ENCODE data around the gene NIBAN1. TPM values are rescaled to one million over a fixed set of nuclear protein-coding genes. Genes with fewer than 3 reads are reported as not detected.

The NIBAN1 gene
- total and polyA plus RNA-seq, 9 donors, result 1.7 to 51.9 (median 7.5) TPM

DNA sequence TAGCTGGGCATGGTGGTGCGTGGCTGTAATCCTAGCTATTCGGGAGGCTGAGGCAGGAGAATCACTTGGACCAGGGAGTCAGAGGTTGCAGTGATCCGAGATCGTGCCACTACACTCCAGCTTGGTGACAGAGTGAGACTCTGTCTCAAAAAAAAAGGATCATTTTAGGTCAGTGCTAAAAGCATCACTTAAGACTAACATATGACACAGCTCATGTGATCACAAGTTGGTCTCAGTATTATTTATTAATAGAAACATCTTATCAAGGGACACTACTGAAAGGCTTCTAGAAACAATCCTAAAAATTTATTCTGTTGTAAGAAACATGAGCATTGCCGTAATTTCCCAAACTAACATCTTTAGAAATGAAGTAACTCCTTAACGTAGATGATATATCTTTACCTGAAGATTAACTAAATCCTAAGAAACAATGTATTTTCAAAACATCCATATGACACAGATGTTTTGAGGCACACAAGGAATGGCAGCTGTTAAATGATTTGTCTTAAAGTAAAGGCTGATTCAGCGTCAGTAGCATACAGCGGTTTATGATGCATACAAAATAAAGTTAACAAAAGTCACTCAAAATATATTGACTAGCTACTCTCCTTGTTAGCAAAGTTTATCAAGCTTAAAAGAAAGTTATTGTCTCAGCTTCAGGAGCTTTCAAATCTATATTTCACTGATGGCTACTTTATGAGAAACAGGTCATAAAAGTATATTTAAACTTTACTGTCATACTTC lies 2.6 kb downstream of the NIBAN1 start:
- Histone ChIP-seq H3K4me1 (ENCODE audit: insufficient read depth) (peaks cover 4% of the 10 kb centered on the region), H3K27ac (no peak overlapping the region)

DNA sequence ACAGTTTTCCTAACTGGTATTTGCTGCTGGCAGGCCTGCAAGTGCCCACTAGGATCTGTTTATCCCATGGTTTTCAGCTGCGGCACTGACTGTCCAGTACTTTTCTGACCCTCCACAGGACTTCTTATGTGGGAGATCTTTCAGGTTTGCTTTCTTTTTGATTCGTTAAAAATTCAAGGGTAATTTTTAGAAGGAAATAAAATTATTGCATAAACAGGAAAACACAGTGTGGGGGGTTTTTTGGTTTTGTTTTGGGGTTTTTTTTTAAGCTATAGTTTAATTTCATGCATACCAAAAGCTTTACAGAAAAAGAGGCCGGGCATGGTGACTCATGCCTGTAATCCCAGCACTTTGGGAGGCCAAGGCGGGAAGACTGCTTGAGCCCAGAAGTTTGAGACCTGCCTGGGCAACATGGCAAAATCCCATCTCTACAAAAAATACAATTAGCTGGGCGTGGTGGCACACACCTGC lies 3.6 kb downstream of the NIBAN1 start:
- Histone ChIP-seq H3K27me3 (no peaks in the 10 kb centered on the region), H3K36me3 (no peaks in the 10 kb centered on the region), H3K4me1 (ENCODE audit: insufficient read depth) (peaks cover 4% of the 10 kb centered on the region), H3K9me3 (no peaks in the 10 kb centered on the region), H3K27ac (no peak overlapping the region), H3K4me3 (no peak overlapping the region)
- TF ChIP-seq EP300 (IDR thresholded peaks at IDR 0.05), result no peak
- TF ChIP-seq POLR2A (IDR thresholded peaks at IDR 0.05), result no peak
- TF ChIP-seq, protein P1, sequence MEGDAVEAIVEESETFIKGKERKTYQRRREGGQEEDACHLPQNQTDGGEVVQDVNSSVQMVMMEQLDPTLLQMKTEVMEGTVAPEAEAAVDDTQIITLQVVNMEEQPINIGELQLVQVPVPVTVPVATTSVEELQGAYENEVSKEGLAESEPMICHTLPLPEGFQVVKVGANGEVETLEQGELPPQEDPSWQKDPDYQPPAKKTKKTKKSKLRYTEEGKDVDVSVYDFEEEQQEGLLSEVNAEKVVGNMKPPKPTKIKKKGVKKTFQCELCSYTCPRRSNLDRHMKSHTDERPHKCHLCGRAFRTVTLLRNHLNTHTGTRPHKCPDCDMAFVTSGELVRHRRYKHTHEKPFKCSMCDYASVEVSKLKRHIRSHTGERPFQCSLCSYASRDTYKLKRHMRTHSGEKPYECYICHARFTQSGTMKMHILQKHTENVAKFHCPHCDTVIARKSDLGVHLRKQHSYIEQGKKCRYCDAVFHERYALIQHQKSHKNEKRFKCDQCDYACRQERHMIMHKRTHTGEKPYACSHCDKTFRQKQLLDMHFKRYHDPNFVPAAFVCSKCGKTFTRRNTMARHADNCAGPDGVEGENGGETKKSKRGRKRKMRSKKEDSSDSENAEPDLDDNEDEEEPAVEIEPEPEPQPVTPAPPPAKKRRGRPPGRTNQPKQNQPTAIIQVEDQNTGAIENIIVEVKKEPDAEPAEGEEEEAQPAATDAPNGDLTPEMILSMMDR (IDR thresholded peaks at IDR 0.05), result no peak
- intact Hi-C loops (cut with DNase I), result no loop called here
- WGBS, 3 donors, result 54 to 72% (median 66%) methylated on average over 5 of the region's 5 CpGs
- DNase-seq, result no peak

More for the DNA sequence above, 2.6 kb downstream of the NIBAN1 start:
- H3K36me3 ChIP-seq, result no peaks in the 10 kb centered on the region
- TF ChIP-seq, protein P1 (IDR thresholded peaks at IDR 0.05), result no peak
- TF ChIP-seq POLR2A (IDR thresholded peaks at IDR 0.05) (no peak), EP300 (IDR thresholded peaks at IDR 0.05) (no peak)
- no peak for DNase-seq
- H3K4me3 ChIP-seq, result no peak overlapping the region
- H3K9me3 ChIP-seq, result no peaks in the 10 kb centered on the region
- intact Hi-C loops (cut with DNase I), result loop anchor here in 1 of 4 donors (2.0 kb wide), 1 partner anchor 161 kb away; no protein-coding TSS in a partner anchor
- WGBS, 3 donors, result 80 to 91% (median 81%) methylated on average over 8 of the region's 8 CpGs
- H3K27me3 ChIP-seq, result no peaks in the 10 kb centered on the region

DNA sequence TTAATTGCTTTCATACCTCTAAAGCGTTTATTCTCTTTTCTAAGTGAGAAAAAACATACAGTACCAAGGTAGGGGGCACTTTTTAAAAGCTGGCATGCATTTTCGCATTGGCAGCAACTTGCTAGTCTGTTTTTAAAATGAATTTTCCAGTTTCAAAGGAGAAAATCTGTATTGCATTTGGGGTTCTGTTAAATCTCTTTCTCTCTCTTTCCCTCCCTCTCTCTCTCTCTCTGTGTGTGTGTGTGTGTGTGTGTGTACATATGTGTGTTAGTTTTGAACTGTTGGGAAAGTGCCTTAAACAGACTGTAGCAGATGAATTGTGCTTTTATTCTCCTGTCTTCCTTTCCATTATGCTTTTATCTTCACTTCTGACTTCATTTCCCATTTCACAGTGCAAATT lies 7.3 kb downstream of the NIBAN1 start:
- Histone ChIP-seq H3K9me3 (no peaks in the 10 kb centered on the region), H3K36me3 (no peaks in the 10 kb centered on the region), H3K27me3 (no peaks in the 10 kb centered on the region), H3K27ac (no peak overlapping the region), H3K4me3 (no peak overlapping the region), H3K4me1 (ENCODE audit: insufficient read depth) (no peaks in the 10 kb centered on the region)
- TF ChIP-seq POLR2A (IDR thresholded peaks at IDR 0.05) (no peak), EP300 (IDR thresholded peaks at IDR 0.05) (no peak)
- TF ChIP-seq, protein P1 (IDR thresholded peaks at IDR 0.05), result no peak
- intact Hi-C loops (cut with DNase I), result no loop called here
- 86 to 93% (median 89%) methylated on average over 2 of the region's 2 CpGs for WGBS, 3 donors
- no peak for DNase-seq

DNA sequence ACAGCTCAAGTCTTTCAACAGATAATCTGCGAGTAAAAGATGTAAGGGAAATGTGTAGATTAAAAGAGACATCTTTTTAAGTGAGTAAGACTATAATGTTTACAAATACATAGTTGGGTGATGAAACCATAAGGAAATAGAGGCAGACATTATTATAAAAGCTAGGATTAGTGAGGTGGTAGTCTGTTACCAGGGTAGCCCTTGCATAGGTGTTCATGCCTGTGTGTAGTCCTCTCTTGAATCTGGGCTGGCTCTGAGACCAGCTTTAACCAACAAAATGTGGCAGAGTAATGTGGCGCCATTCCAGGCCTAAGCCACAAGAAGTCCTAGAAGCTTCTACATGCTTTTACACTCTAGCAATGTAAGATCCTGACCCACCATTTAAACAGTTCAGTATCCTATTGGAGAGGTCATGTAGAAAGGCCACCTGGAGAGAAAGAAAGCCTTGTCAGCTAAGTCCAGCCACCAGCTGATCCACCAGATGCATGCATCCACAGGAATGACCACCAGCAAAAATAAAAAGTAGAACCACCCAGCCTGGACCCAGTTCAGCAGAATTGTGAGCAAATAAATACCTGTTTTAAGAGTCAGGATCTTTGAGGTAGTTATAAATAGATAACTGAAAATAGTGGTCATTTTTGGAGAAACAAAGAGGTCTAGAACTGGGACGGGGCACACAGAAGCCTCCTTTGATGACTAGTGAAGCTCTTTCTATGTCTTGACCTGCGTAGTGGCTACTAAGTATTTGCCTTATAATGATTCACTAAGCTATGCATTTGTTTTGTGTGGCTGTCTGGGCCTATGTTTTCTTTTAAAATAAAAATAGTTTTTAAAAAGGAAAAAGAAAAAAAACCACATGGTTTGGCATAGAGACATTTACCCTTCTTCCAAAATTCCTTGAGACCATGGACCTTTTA lies 8.1 kb downstream of the NIBAN1 start:
- Histone ChIP-seq H3K36me3 (no peaks in the 10 kb centered on the region), H3K4me3 (no peak overlapping the region), H3K27ac (no peak overlapping the region), H3K27me3 (no peaks in the 10 kb centered on the region), H3K4me1 (ENCODE audit: insufficient read depth) (no peaks in the 10 kb centered on the region), H3K9me3 (no peaks in the 10 kb centered on the region)
- TF ChIP-seq POLR2A (IDR thresholded peaks at IDR 0.05), result no peak
- TF ChIP-seq, protein P1 (IDR thresholded peaks at IDR 0.05), result no peak
- TF ChIP-seq EP300 (IDR thresholded peaks at IDR 0.05), result no peak
- 68 to 69% (median 69%) methylated on average over 4 of the region's 4 CpGs for WGBS, 3 donors
- intact Hi-C loops (cut with DNase I), result no loop called here
- no peak for DNase-seq

Data from ovary (tissue), 9 donors.